HG03457 (cell line): ENCODE results near the gene ATAD1.
A peak's percentile ranks its signal among the peaks of the same experiment; 100 is the strongest.
"Not testable (repeated sequence)": the region's sequence is repeated elsewhere in the genome, so short reads cannot be mapped to it uniquely, and the experiment has no call there.

Source experiments
- ATAC-seq: cut with Tn5 transposase; IDR thresholded peaks from one replicate; pipeline ENCODE4 v1.9.1; 2021; ENCODE audit warnings: moderate number of reproducible peaks; ENCODE audit not compliant: unreplicated experiment

The ATAD1 gene, protein sequence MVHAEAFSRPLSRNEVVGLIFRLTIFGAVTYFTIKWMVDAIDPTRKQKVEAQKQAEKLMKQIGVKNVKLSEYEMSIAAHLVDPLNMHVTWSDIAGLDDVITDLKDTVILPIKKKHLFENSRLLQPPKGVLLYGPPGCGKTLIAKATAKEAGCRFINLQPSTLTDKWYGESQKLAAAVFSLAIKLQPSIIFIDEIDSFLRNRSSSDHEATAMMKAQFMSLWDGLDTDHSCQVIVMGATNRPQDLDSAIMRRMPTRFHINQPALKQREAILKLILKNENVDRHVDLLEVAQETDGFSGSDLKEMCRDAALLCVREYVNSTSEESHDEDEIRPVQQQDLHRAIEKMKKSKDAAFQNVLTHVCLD

DNA sequence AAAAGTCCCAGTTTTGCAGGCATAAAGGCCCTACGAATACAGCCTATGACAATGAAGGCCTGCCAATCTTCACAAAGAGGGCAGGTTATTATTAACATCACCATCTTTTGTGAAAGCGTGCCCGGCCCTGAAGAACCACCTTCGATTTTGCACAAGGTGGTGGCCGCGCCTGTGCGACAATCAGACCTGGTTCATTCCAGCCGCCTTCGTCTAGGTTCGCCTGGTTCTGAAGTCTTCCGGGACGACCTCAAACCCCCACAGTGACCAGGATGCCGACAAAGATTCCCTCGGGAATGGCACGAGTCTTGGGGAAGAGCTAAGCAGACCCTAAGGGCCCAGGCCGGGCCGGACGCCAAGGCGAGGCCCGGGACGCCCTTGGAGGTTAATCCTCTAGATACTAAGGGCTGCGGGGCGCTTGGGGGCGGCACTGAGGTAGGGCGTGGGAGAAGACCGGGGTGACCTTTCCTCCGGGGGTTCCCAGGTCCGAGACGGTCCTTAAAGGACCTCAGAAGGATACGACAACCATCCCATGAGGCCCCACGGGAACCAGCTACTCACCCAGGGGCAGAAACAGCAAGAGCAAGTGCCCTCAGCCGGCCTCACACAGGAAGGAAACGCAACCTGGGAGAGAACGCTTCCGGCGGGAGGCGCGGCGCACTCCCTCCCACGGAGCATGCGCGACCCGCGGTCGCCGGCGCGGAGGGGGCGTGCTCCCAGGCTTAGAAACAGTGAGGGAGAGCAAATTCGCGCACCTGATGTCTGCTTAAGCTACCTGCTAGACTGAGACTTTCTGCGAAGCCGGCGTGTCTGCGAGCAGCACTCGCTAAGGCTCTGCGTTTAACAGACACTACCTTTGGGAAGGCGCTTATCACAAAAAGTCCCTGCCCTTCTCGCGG lies at the start of gene ATAD1:
ATAD1 (minus strand) TSS at position 618 of the 896 bp plus-strand sequence. CDS start 3,627 bp downstream, outside the sequence.
- peak; percentile 66 for ATAC-seq

DNA sequence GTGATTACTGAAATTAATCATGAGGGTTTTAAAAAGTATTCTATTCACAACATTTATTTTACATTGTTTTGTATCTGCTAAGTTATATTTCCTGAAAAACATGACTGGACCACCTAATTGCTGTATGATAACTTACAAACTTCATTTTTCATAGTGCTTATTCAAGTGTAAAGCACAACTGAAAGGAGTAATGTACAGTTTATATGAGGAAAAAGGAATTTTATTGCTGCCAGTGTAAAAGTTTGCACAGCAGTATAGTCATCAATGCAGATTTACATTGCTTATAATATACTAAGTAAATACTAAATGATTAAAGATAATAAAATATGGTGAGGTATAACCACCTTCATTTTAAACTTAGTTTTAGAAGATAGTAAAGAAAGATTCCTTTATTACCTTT lies 49.4 kb upstream of the ATAD1 start:
- no peak for ATAC-seq

DNA sequence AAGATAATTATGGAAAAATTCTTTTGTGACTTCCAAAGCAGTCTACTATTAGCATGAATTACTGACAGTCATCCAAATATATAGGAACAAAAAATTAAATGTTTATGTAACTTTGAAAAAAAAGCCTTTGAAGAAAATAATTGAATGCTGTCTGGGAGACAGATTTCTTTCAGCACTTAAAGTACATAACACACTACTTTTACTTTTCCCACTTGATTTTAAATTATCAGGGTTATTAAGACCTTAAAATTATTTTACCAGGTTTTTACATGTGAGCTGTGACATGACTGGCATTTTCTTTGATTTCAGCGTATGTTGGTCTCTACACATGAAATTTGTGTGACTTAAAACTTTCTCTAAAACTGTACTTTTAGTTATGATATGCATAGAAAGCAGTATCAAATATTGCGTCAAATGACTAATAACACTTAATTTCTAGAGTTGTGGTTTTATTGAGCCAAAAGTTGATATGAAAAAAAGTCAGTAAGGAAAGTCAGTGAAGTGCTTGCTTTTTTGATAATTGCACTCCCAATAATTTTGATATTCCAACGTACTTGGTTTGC lies 48.5 kb upstream of the ATAD1 start:
- ATAC-seq: no peak

DNA sequence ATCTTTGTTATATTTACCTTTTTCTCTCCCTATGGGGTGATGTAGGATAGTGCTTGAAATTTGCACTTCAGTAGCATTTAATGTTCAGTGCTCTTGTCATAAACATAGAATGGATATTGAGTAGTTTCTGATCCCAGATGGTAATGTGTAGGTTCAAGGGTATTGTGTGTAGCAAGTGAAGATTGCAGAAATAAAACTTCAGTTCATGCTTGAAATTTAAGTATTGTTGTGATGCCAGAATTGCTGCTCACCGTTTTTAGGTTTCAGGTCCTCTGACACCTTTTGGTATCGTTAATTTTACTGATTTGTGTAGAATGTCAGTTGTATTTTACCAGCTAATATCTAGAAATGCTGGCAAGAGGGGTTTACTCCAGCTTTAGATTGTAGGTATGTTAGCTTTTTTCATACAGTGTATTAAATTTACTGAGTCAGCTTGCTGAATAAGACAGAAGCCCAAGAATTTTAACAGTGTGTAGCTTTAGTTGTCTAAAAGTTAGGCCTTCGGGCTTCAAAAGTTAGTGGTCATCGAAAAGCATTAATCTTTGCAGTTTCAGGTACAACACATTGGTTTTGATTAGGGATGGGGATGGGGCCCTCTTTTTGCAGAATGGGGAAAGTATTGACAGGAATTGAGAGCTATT lies 47.3 kb upstream of the ATAD1 start:
- ATAC-seq: no peak

DNA sequence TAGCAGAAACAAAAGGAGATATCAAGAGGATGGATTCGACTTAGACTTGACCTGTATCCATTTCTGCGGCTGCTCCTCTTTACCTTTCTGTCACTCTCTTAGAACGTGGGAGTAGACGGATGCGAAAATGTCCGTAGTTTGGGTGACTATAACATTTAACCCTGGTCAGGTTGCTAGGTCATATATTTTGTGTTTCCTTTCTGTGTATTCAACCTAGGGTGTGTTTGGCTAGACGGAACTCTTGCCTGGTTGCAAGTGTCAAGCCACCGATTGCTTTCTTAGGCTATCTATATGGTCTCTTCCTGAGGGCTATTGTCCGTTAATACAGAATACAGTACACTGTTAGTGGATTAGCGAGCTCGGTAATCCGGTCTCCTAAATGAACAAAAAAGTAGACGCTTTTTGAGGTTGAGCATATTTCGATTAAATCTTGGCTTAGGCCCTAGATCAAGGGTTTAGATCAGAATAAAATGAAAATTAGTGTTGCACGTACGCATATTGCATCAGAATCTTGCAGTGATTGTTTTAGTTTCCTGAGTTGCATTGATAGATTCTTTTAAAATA lies 46.6 kb upstream of the ATAD1 start:
- ATAC-seq: no peak

DNA sequence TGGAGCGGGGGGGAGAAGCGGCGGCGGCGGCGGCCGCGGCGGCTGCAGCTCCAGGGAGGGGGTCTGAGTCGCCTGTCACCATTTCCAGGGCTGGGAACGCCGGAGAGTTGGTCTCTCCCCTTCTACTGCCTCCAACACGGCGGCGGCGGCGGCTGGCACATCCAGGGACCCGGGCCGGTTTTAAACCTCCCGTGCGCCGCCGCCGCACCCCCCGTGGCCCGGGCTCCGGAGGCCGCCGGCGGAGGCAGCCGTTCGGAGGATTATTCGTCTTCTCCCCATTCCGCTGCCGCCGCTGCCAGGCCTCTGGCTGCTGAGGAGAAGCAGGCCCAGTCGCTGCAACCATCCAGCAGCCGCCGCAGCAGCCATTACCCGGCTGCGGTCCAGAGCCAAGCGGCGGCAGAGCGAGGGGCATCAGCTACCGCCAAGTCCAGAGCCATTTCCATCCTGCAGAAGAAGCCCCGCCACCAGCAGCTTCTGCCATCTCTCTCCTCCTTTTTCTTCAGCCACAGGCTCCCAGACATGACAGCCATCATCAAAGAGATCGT lies 46.0 kb upstream of the ATAD1 start:
- ATAC-seq: not testable (repeated sequence)

DNA sequence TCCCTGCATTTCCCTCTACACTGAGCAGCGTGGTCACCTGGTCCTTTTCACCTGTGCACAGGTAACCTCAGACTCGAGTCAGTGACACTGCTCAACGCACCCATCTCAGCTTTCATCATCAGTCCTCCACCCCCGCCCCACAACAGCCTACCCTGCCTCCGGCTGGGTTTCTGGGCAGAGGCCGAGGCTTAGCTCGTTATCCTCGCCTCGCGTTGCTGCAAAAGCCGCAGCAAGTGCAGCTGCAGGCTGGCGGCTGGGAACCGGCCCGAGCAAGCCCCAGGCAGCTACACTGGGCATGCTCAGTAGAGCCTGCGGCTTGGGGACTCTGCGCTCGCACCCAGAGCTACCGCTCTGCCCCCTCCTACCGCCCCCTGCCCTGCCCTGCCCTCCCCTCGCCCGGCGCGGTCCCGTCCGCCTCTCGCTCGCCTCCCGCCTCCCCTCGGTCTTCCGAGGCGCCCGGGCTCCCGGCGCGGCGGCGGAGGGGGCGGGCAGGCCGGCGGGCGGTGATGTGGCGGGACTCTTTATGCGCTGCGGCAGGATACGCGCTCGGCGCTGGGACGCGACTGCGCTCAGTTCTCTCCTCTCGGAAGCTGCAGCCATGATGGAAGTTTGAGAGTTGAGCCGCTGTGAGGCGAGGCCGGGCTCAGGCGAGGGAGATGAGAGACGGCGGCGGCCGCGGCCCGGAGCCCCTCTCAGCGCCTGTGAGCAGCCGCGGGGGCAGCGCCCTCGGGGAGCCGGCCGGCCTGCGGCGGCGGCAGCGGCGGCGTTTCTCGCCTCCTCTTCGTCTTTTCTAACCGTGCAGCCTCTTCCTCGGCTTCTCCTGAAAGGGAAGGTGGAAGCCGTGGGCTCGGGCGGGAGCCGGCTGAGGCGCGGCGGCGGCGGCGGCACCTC lies 45.3 kb upstream of the ATAD1 start, which contains the start of the genes KLLN and PTEN:
KLLN (minus strand) TSS at position 481 of the 891 bp plus-strand sequence. CDS start 1,046 bp downstream, outside the sequence.
PTEN (plus strand) TSS at position 573 of the 891 bp plus-strand sequence. CDS start 845 bp downstream, outside the sequence.
- ATAC-seq: peak; percentile 30

DNA sequence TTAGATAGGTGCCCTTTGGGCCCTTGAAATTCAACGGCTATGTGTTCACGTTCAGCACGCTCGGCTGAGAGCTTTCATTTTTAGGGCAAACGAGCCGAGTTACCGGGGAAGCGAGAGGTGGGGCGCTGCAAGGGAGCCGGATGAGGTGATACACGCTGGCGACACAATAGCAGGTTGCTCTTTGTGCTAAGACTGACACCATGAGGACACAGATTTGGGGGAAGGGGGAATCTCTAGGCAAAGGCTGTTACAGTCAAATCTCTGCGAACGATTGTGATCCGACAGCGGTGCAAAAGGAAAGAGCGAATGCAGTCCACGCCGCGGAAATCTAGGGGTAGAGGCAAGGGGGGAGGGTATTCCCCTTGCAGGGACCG lies 44.6 kb upstream of the ATAD1 start:
- ATAC-seq: no peak

DNA sequence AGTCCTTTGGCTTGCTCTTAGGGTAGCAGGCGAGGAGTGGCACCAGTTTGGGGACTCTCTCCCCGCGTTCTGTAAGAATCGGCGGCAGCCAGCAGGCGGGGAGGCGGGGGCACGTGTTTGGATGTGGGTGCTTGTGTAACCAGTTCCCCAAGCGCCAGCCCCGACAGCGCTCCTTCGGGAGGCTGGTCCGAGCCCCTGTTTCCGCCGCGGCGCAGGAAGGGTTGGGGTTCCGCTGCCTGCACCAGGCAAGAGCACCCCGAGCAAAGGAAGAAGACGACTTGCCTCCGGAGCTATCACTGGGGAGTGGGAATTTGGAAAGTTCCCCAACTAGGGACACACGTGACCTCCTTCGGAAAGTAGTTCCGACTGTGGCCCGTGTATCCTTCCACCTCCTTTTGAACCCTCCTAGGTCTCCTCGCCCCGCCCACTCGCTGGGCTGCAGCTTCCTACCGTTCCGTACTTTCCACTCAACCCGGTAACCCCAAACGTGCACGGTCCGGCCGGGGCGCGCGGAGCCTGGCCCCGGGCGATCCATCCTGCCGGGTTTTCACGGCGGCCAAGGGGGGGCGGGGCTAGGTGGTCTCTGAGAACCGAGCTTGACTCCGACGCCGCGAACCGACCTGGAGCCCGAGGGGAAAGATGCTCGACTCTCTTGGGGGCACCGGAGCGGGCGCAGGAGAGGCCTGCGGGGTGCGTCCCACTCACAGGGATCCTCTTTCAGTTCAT lies 44.1 kb upstream of the ATAD1 start:
- ATAC-seq: peak; percentile 42

DNA sequence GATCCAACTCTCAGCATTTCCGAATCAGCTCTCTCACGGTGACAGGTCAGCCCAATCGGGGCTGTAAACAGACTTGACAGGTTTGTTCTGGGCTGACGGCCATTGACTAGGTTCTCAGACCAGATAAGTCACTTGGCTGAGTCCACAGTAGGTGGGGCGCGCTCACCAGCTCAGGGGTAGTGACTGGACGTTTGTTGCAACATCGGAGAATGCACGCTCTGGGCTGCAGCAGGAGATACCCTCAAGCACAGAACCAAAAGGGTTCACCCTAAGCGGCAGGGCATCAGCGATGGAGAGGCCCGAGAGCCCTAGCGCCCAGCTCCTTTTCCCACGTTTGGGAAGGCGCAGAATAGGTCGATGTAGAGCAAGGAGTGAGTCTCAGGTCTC lies 43.5 kb upstream of the ATAD1 start:
- ATAC-seq: peak; percentile 7

DNA sequence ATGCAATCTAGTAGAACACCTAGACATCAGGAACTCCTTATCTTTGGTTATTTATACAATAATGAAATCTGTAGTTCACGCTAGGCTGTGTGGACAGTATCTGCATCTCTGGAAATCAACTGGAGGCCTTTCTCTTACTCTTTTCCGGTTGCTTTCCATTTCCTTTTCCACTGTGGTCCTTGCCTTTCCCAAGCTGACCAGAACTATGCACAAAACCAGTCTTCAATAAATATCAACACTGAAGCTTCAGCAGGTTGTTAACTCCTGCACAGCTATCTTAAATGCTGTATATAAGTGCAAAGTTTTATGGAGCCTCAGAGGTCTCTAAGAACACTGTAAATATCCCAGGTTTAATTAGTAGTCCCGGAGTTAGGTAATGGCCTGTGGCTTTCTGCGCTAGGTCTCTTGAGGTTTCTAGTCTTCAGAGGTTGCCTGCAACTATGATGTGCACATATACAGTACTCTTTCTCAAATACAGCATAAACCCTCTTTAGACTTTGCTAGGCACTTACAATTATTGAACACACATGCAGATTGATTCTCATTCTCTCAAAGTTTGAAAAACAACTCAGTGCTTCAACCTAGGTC lies 42.9 kb upstream of the ATAD1 start:
- ATAC-seq: no peak

DNA sequence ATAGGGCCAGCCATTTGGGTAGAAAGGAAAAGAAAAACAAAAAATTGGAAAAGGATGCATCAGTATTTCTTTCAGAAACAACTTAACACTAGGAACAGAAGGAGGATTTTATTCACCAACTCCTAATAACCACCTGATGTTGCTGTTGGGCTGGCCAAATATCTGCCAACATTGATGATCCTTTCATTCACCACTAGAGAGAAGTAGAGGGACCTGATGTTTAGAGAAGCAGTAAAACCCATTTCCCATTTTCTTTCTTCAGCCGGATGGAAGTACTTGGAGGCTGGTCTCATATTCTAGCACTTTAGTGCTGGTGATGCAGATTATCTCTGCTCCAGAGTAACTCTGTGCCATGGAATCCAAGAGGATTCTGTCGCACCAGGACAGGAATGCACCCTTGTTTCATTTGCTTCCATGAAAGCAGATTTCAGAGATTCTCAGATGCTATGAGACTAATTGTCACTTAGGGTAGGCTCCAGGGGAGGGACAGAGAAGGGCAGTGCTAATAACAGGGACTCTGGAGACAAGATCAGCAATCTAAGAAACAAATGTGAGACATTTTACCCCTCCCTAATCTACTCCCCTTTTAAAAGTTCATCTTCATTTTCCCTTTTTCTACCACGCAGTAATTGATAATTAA lies 42.2 kb upstream of the ATAD1 start:
- ATAC-seq: no peak

DNA sequence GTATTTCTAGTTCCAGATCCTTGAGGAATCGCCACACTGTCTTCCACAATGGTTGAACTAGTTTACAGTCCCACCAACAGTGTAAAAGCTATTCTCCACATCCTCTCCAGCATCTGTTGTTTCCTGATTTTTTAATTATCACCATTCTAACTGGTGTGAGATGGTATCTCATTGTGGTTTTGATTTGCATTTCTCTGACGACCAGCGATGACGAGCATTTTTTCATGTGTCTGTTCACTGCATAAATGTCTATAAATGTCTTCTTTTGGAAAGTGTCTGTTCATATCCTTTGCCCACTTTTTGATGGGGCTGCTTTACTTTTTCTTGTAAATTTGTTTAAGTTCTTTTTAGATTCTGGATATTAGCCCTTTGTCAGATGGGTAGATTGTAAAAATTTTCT lies 37.6 kb upstream of the ATAD1 start:
- ATAC-seq: not testable (repeated sequence)

DNA sequence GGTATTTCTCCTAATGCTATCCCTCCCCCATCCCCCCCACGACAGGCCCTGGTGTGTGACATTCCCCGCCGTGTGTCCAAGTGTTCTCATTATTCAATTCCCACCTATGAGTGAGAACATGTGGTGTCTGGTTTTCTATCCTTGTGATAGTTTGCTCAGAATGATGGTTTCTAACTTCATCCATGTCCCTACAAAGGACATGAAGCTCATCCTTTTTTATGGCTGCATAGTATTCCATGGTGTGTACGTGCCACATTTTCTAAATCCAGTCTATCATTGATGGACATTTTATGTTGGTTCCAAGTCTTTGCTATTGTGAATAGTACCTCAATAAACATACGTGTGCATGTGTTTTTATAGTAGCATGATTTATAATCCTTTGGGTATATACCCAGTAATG lies 37.2 kb upstream of the ATAD1 start:
- not testable (repeated sequence) for ATAC-seq

DNA sequence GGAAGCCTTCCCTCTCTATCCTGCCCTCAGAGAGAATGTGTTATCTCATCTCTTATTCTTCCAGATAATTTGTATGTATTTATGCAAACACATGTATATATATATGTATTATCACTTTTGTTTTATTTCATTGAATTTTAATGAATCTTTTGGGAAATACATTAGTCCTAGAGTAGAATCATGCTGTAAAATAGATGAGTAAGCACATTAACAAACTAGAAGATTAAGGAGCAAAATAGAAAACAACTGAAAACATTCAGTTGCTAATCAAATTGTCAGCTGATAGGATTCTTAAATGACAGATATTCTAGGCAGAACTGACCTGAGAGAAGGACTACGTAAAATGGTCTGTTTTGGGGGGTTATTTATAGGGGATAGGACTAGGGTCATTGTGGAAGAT lies 34.1 kb upstream of the ATAD1 start:
- no peak for ATAC-seq

DNA sequence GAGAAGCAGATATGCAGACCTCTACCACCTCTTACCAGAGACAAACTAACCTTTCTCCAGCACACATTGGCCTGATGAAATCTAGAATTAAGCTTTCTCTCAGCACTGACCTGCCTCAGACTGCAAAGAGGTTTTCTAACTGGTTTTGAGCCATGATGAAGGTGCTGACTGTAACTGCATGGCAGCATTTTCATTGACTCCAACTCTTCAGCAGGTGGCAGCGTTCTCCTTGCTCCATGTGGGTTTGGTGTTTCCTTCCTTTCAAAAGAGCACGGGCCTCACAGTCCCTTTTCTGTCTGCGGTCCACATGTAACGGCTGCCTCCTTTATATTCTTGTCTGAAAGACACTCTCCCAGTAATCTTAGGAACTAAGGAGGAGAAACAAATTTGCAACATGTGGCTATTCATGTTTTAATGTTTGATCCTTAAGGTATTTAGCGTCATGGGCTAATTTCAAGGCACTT lies 32.7 kb upstream of the ATAD1 start:
- no peak for ATAC-seq

DNA sequence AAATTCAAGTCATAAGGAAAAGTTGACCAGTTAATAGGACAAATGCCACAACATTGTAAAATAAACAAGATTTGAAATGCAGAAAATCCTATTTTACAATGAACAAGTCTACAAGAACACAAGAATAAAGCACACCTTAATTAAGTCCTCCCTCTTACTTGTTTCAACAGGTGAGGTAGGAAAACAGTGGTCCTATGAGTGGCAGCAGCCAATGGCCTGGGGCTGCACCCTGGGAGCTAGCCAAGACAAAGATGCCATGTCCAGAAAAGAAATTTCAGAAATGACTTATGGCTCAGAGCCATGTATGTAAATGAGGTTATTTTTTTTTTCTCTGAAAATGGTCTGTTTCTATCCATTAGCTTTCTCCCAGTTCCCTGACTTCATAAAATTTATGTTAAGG lies 31.0 kb upstream of the ATAD1 start:
- no peak for ATAC-seq

DNA sequence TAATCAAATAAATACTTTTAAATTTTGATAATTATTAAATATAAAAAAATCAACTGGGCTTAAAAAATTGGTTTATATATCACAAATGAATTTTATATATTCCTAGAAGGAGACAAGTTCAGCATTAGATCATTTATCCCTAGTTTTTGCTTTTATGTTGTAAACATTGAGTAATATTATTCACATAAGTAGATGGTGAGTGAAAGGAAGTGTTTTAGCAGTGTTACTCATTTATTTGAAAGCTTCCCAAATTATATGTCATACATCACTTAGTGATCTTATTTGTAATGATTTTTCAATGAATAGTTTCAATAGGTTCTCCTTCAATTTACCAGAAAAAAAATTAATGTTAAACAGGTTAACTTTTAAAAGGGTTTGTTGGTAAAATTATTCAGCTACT lies 29.5 kb upstream of the ATAD1 start:
- ATAC-seq: no peak
